DOHH2 (cell line): Measurements from ENCODE around the gene RNASE1.

Experiments used
- H3F3A ChIP-seq: fragments of 200-600 bp; sonication (generic), shearing (Covaris generic); 2 replicates; pipeline ENCODE4 v1.6.0; 2016; ENCODE audit warnings: antibody characterized with exemption, mild to moderate bottlenecking; ENCODE audit not compliant: control insufficient read depth, insufficient read depth
- H3K27ac ChIP-seq: fragments of 200-600 bp; sonication (generic); 2 replicates; pipeline ENCODE4 v1.5.1; 2014; ENCODE audit warnings: low read depth, mild to moderate bottlenecking, low read length, moderate library complexity
- H3K27me3 ChIP-seq: fragments of 200-600 bp; sonication (generic); 2 replicates; pipeline ENCODE4 v1.6.1; 2014; ENCODE audit warnings: mild to moderate bottlenecking, low read length, mixed read lengths; ENCODE audit not compliant: control insufficient read depth
- H3K36me3 ChIP-seq: fragments of 200-600 bp; sonication (generic); 2 replicates; pipeline ENCODE4 v1.6.1; 2014; ENCODE audit warnings: mild to moderate bottlenecking, low read length, moderate library complexity, mixed read lengths; ENCODE audit not compliant: control insufficient read depth
- H3K4me1 ChIP-seq: fragments of 200-600 bp; sonication (generic); 2 replicates; pipeline ENCODE4 v1.6.1; 2014; ENCODE audit warnings: mild to moderate bottlenecking, low read length, mixed read lengths; ENCODE audit not compliant: control insufficient read depth
- H3K4me2 ChIP-seq: fragments of 200-600 bp; sonication (generic); 2 replicates; pipeline ENCODE4 v1.6.0; 2014; ENCODE audit warnings: mild to moderate bottlenecking, low read length, moderate library complexity
- H3K4me3 ChIP-seq: fragments of 200-600 bp; sonication (generic); 2 replicates; pipeline ENCODE4 v1.5.1; 2014; ENCODE audit warnings: mild to moderate bottlenecking, low read length, mixed read lengths
- H3K79me2 ChIP-seq: fragments of 200-600 bp; sonication (generic); 2 replicates; pipeline ENCODE4 v1.6.1; 2014; ENCODE audit warnings: mild to moderate bottlenecking, low read length, mixed read lengths; ENCODE audit not compliant: control insufficient read depth
- H3K9me2 ChIP-seq: fragments of 200-600 bp; sonication (generic); replicated peaks from 2 replicates; pipeline ENCODE4 v1.6.1; 2014; ENCODE audit warnings: mild to moderate bottlenecking, low read length, mixed read lengths; ENCODE audit not compliant: control insufficient read depth
- H3K9me3 ChIP-seq: fragments of 200-600 bp; sonication (generic); 2 replicates; pipeline ENCODE4 v1.6.1; 2014; ENCODE audit warnings: antibody characterized with exemption, low read length, mixed read lengths; ENCODE audit not compliant: control insufficient read depth, insufficient read depth
- H4K20me1 ChIP-seq: fragments of 200-600 bp; sonication (generic); 2 replicates; pipeline ENCODE4 v1.6.0; 2014; ENCODE audit warnings: low read depth, mild to moderate bottlenecking, antibody characterized with exemption, low read length, moderate library complexity; ENCODE audit not compliant: control insufficient read depth, insufficient read depth
- EZH2phosphoT487 ChIP-seq: fragments of 200-600 bp; sonication (generic); IDR thresholded peaks from 2 replicates; pipeline ENCODE4 v1.6.1; 2017; ENCODE audit warnings: borderline replicate concordance, mild to moderate bottlenecking, antibody characterized with exemption, low read length, moderate library complexity, mixed read lengths
- TF ChIP-seq, protein P1 (sequence below): fragments of 200-600 bp; sonication (generic); IDR thresholded peaks from one replicate; pipeline ENCODE4 v1.5.1; 2014; ENCODE audit warnings: antibody characterized with exemption, mild to moderate bottlenecking, low read depth, low read length; ENCODE audit not compliant: poor library complexity, severe bottlenecking

Gene RNASE1

GRCh38 chr14:20811986-20812975 lies 9.6 kb upstream of the RNASE1 start:
- Histone ChIP-seq H3K9me2 (no peaks in the 10 kb centered on the region), H3K9me3 (no peaks in the 10 kb centered on the region), H3K36me3 (no peaks in the 10 kb centered on the region), H3K27me3 (peaks cover 15% of the 10 kb centered on the region; the same call in 1 of the 2 replicates), H3K27ac (no peak overlapping the region), H3F3A (no peaks in the 10 kb centered on the region), H3K79me2 (no peaks in the 10 kb centered on the region), H4K20me1 (no peaks in the 10 kb centered on the region), H3K4me1 (peaks cover 7% of the 10 kb centered on the region), H3K4me3 (no peak overlapping the region), H3K4me2 (no peak overlapping the region)
- TF ChIP-seq EZH2phosphoT487 = no peak
- TF ChIP-seq, protein P1, sequence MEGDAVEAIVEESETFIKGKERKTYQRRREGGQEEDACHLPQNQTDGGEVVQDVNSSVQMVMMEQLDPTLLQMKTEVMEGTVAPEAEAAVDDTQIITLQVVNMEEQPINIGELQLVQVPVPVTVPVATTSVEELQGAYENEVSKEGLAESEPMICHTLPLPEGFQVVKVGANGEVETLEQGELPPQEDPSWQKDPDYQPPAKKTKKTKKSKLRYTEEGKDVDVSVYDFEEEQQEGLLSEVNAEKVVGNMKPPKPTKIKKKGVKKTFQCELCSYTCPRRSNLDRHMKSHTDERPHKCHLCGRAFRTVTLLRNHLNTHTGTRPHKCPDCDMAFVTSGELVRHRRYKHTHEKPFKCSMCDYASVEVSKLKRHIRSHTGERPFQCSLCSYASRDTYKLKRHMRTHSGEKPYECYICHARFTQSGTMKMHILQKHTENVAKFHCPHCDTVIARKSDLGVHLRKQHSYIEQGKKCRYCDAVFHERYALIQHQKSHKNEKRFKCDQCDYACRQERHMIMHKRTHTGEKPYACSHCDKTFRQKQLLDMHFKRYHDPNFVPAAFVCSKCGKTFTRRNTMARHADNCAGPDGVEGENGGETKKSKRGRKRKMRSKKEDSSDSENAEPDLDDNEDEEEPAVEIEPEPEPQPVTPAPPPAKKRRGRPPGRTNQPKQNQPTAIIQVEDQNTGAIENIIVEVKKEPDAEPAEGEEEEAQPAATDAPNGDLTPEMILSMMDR = no peak

DNA sequence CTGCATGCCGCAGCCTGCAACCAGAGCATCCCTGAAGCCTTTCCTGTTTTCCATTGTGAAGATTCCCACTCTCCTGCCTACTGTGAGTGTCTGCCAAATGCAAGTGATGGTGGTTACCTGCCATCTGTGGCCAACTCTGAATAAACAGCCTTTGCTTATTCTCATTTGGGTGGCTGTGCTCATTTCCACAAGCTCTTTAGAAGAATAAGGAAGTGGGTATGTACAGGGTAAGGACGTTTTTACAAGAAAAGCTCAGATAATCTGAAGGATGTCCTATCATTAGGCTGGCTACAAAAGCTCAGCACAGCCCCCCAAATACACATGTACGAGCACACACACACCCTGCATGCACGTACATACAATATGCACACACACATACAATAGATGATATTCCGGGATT lies 7.3 kb upstream of the RNASE1 start:
- no peak overlapping the region for H3K4me2 ChIP-seq
- H3K36me3 ChIP-seq = no peaks in the 10 kb centered on the region
- no peaks in the 10 kb centered on the region for H3K9me2 ChIP-seq
- H3K4me1 ChIP-seq = no peaks in the 10 kb centered on the region
- no peak overlapping the region for H3K4me3 ChIP-seq
- H3K27ac ChIP-seq = no peak overlapping the region
- H3K79me2 ChIP-seq = no peaks in the 10 kb centered on the region
- H3K27me3 ChIP-seq = peaks cover 20% of the 10 kb centered on the region; the same call in 1 of the 2 replicates
- TF ChIP-seq EZH2phosphoT487 = no peak
- TF ChIP-seq, protein P1 = no peak
- no peaks in the 10 kb centered on the region for H4K20me1 ChIP-seq
- H3K9me3 ChIP-seq = no peaks in the 10 kb centered on the region
- no peaks in the 10 kb centered on the region for H3F3A ChIP-seq

DNA sequence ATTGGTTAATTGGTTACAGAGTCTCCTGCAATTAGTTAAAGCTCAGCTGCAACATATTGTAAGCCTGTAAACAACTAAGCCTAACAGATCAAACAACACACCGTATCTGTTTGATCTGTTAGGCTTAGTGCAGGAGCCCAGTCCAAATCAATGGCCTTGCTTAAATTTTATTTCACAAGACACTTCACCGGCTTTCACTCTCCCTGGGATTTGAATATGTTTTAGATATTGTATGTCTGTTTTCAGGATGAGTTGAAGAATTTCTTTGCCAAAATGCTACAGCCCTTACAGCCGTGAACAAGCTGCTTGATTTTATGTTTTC lies 5.5 kb upstream of the RNASE1 start:
- Histone ChIP-seq H3K36me3 (no peaks in the 10 kb centered on the region), H3F3A (no peaks in the 10 kb centered on the region), H3K9me2 (no peaks in the 10 kb centered on the region), H4K20me1 (no peaks in the 10 kb centered on the region), H3K27me3 (peaks cover 20% of the 10 kb centered on the region; the same call in 1 of the 2 replicates), H3K9me3 (no peaks in the 10 kb centered on the region), H3K4me1 (no peaks in the 10 kb centered on the region), H3K4me2 (no peak overlapping the region), H3K4me3 (no peak overlapping the region), H3K79me2 (no peaks in the 10 kb centered on the region), H3K27ac (no peak overlapping the region)
- TF ChIP-seq, protein P1 = no peak
- TF ChIP-seq EZH2phosphoT487 = no peak
